Esophagus muscularis mucosa (tissue), 4 donors: Measurements from ENCODE around the gene NAV2. TPM values are rescaled to one million over a fixed set of nuclear protein-coding genes. Genes with fewer than 3 reads are reported as not detected.

Experiments used
- DNase-seq: peaks from one replicate; pipeline ENCODE4 v3.0.0-alpha.2; 2017; ENCODE audit errors: extremely low spot score
- H3K27ac ChIP-seq, 4 donors: fragments of 200-600 bp; sonication (generic); replicated peaks in 1 of 4; 1 replicate in 3 of 4; 2 replicates in 1 of 4; pipeline ENCODE4 v1.5.1; 2016 to 2019; ENCODE audit warnings: mild to moderate bottlenecking in 1 of 4
- H3K27me3 ChIP-seq, 4 donors: fragments of 200-600 bp; sonication (generic); one replicate each; pipeline versions ENCODE4 v1.5.1 to v1.6.0; 2016 to 2019
- H3K36me3 ChIP-seq, 4 donors: fragments of 200-600 bp; sonication (generic); one replicate each; pipeline ENCODE4 v1.5.1; 2016 to 2019
- H3K4me1 ChIP-seq, 4 donors: fragments of 200-600 bp; sonication (generic); one replicate each; pipeline ENCODE4 v1.5.1; 2016 to 2019
- H3K4me3 ChIP-seq, 4 donors: fragments of 200-600 bp; sonication (generic); 1 replicate in 2 of 4; 2 replicates in 2 of 4; pipeline ENCODE4 v1.5.1; 2016 to 2019; ENCODE audit warnings: mild to moderate bottlenecking in 4 of 4, moderate library complexity in 1 of 4
- H3K9me3 ChIP-seq, 4 donors: fragments of 200-600 bp; sonication (generic); 1 replicate in 3 of 4; 2 replicates in 1 of 4; pipeline ENCODE4 v1.5.1; 2016 to 2019
- EP300 ChIP-seq: sonication (generic); formaldehyde crosslinking; IDR thresholded peaks from one replicate; pipeline ENCODE4 v1.6.1; 2017; ENCODE audit warnings: antibody characterized with exemption
- POLR2A ChIP-seq: fragments of 450-650 bp; IDR thresholded peaks from one replicate; pipeline ENCODE4 v1.6.1; 2017; ENCODE audit warnings: antibody characterized with exemption, moderate library complexity, mild to moderate bottlenecking, low read depth
- POLR2AphosphoS5 ChIP-seq, 2 donors: sonication (generic); formaldehyde crosslinking; IDR thresholded peaks; one replicate each; pipeline ENCODE4 v1.6.1; 2017; ENCODE audit warnings: antibody characterized with exemption in 2 of 2
- WGBS: methylation state at CpG from one replicate; pipeline ENCODE4 v1.1.5; 2018; 5-methylcytosine and 5-hydroxymethylcytosine counted together
- intact Hi-C: fragments of 100-400 bp; cut with DNase I; formaldehyde crosslinking; loops from one replicate; pipeline ENCODE4 v1.15.1; 2023
- total RNA-seq, 4 donors: library from RNA; depleted of rRNA; stranded (reverse); fragments of >200 nt; gene quantifications; one replicate each; pipeline versions ENCODE4 v1.1.0 to v1.2.1, GENCODE V29; 2016
- TF ChIP-seq, protein P1 (sequence below), 3 experiments: fragments of 200-600 bp in 2 of 3; fragments of 450-650 bp in 1 of 3; sonication (generic) in 2 of 3; IDR thresholded peaks; one replicate each; pipeline ENCODE4 v1.5.1; 2017 to 2019; ENCODE audit warnings: antibody characterized with exemption in 3 of 3, mild to moderate bottlenecking in 2 of 3, moderate library complexity in 1 of 3

The NAV2 gene
- total RNA-seq, 4 donors from 2014 or later = 21.9 to 57.0 (median 37.5) TPM

DNA sequence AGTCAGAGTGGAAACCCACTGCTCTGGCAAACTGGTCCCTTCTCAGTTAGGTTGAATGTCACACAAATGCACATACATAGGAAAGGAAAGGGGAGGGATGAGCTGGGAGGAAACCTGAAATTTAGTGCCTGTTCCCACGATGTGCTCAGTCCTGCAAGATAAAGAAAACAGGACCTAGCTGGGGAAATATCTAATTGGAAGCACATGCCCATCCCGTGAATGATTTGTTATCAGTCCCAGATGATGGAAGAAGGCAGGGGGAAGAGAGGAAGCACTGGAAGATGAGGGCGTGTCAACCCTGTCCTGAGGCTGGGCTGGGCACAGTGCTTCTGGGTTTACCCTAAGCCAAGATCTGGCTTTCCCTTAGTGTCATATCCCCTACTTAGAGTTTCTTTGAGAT, 173.9 kb downstream of the NAV2 start:
- Histone ChIP-seq H3K9me3 (no peaks in the 10 kb centered on the region), H3K4me1 (peaks cover 8 to 22% (median 14%) of the 10 kb centered on the region in 4 donors), H3K36me3 (peaks cover 4 to 78% (median 34%) of the 10 kb centered on the region in 4 donors), H3K27me3 (no peaks in the 10 kb centered on the region), H3K4me3 (no peak overlapping the region), H3K27ac (no peak overlapping the region)
- TF ChIP-seq, protein P1, sequence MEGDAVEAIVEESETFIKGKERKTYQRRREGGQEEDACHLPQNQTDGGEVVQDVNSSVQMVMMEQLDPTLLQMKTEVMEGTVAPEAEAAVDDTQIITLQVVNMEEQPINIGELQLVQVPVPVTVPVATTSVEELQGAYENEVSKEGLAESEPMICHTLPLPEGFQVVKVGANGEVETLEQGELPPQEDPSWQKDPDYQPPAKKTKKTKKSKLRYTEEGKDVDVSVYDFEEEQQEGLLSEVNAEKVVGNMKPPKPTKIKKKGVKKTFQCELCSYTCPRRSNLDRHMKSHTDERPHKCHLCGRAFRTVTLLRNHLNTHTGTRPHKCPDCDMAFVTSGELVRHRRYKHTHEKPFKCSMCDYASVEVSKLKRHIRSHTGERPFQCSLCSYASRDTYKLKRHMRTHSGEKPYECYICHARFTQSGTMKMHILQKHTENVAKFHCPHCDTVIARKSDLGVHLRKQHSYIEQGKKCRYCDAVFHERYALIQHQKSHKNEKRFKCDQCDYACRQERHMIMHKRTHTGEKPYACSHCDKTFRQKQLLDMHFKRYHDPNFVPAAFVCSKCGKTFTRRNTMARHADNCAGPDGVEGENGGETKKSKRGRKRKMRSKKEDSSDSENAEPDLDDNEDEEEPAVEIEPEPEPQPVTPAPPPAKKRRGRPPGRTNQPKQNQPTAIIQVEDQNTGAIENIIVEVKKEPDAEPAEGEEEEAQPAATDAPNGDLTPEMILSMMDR (IDR thresholded peaks at IDR 0.05) = no peak
- no peak for TF ChIP-seq POLR2A
- TF ChIP-seq POLR2AphosphoS5 (IDR thresholded peaks at IDR 0.05) = no peak
- no peak for TF ChIP-seq EP300
- DNase-seq = no peak
- 77% methylated on average over 3 of the region's 3 CpGs for WGBS
- intact Hi-C loops = no loop called here

DNA sequence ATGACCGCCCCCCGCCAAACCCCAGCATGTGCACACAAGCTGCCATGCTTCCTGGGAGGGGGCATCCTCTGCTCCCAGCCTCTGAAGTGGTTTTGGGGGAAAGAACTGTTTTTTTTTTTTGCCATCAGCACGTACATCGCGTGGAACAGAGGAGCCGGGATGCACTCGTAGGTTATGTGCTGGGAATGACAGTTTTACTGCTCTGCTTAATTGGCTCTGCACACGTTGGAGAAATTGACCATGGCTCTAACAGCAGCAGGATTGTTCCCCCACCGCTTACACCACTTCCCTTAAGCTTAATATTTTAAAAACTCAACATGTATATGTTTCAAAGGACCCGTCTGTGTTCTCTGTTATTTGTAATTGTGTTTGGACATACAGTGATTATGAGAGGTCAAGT, 175.2 kb downstream of the NAV2 start:
- H3K4me3 ChIP-seq = no peak overlapping the region
- intact Hi-C loops = no loop called here
- DNase-seq = no peak
- no peaks in the 10 kb centered on the region for H3K27me3 ChIP-seq
- 96% methylated on average over 10 of the region's 10 CpGs for WGBS
- peaks cover 4 to 71% (median 27%) of the 10 kb centered on the region in 4 donors for H3K36me3 ChIP-seq
- no peak for TF ChIP-seq POLR2A
- no peak for TF ChIP-seq EP300
- no peak for TF ChIP-seq POLR2AphosphoS5 (IDR thresholded peaks at IDR 0.05)
- TF ChIP-seq, protein P1 (IDR thresholded peaks at IDR 0.05) = no peak
- peaks cover 8 to 26% (median 21%) of the 10 kb centered on the region in 4 donors for H3K4me1 ChIP-seq
- H3K27ac ChIP-seq = no peak overlapping the region
- H3K9me3 ChIP-seq = no peaks in the 10 kb centered on the region

DNA sequence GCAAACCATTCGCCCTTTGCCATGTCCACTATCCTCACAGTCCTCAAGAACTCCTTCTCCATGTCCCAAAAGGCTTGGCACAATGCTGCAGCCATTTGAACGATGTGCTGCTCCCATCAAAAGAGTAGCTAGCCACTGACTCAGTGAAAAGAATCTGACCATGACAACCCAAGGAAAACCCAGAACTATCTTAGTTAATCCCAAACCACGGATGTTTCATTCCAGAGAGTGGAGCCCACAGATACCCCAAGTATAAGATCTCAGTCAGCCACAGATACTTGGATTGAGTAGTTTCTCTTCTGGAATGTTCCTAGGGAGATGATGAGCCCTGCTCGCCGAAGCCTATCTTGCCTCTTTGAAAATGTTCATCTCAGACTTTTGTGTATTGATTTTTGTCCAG, 176.9 kb downstream of the NAV2 start:
- 89% methylated on average over 5 of the region's 5 CpGs for WGBS
- no peaks in the 10 kb centered on the region for H3K27me3 ChIP-seq
- H3K36me3 ChIP-seq = peaks cover 4 to 69% (median 32%) of the 10 kb centered on the region in 4 donors
- peaks cover 8 to 29% (median 23%) of the 10 kb centered on the region in 4 donors for H3K4me1 ChIP-seq
- no peaks in the 10 kb centered on the region for H3K9me3 ChIP-seq
- no peak overlapping the region for H3K4me3 ChIP-seq
- intact Hi-C loops = no loop called here
- TF ChIP-seq EP300 = no peak
- no peak for TF ChIP-seq POLR2A
- TF ChIP-seq, protein P1 (IDR thresholded peaks at IDR 0.05) = no peak
- TF ChIP-seq POLR2AphosphoS5 (IDR thresholded peaks at IDR 0.05) = no peak
- H3K27ac ChIP-seq = no peak overlapping the region
- no peak for DNase-seq

DNA sequence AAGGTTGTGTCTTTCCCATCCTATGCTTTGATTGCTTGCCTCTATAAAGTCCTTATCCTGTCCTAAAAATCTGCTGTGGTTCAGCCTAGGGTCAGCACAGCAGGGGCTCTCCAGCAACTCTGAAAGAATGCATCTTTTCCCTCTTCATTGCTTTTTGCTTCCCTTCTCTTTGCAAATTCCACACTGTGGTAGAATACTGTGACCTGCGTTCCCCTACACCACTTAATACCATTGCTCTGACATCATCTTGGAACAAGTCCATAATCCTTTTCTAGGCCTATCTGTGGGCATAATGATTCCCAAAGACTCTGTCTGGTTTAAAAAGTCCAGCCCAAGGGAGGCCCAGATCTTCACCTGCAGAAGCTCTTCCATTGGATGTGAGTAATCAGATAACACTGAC, 177.7 kb downstream of the NAV2 start:
- intact Hi-C loops = no loop called here

More for the DNA sequence above, 177.7 kb downstream of the NAV2 start:
- peak overlapping the region in 3 of 4 donors; percentile 24 to 47 (median 38) for H3K27ac ChIP-seq
- TF ChIP-seq, protein P1 (IDR thresholded peaks at IDR 0.05) = no peak
- no peak for TF ChIP-seq POLR2AphosphoS5 (IDR thresholded peaks at IDR 0.05)
- no peak for TF ChIP-seq POLR2A
- TF ChIP-seq EP300 = no peak
- H3K4me1 ChIP-seq = peaks cover 8 to 29% (median 23%) of the 10 kb centered on the region in 4 donors
- H3K9me3 ChIP-seq = no peaks in the 10 kb centered on the region
- no peak overlapping the region for H3K4me3 ChIP-seq
- no peaks in the 10 kb centered on the region for H3K27me3 ChIP-seq
- WGBS = 45% methylated on average over 1 of the region's 1 CpG
- peaks cover 4 to 65% (median 24%) of the 10 kb centered on the region in 4 donors for H3K36me3 ChIP-seq
- no peak for DNase-seq
